PFSK-1 (cell line): Measurements from ENCODE around the gene EFTUD2.

Experiments
- FOXP2 ChIP-seq: optimal IDR thresholded peaks from 2 replicates; pipeline ENCODE3; 2011; ENCODE audit warnings: borderline replicate concordance, control low read depth, inconsistent platforms; ENCODE audit not compliant: insufficient read depth; ENCODE audit errors: extremely low read length, extremely low read depth
- POLR2AphosphoS5 ChIP-seq: IDR thresholded peaks from 2 replicates; pipeline ENCODE4 v1.6.1; 2012; ENCODE audit warnings: low read depth, mild to moderate bottlenecking, control low read depth, low read length, moderate library complexity
- SIN3A ChIP-seq: IDR thresholded peaks from 2 replicates; pipeline ENCODE4 v1.6.1; 2012; ENCODE audit warnings: mild to moderate bottlenecking, low read length, moderate library complexity, borderline replicate concordance; ENCODE audit not compliant: insufficient read depth
- TAF1 ChIP-seq: IDR thresholded peaks from 2 replicates; pipeline ENCODE4 v1.6.1; 2012; ENCODE audit warnings: low read length, control low read depth, borderline replicate concordance; ENCODE audit not compliant: insufficient read depth
- TF ChIP-seq, protein P1 (sequence below), 2 experiments: IDR thresholded peaks; 2 replicates each; pipeline versions ENCODE4 v1.6.1 to v1.8.0; 2011 to 2012; ENCODE audit warnings: low read depth in 2 of 2, low read length in 2 of 2, control low read depth in 1 of 2, inconsistent platforms in 1 of 2, mild to moderate bottlenecking in 1 of 2, moderate library complexity in 1 of 2; ENCODE audit not compliant: insufficient read depth in 1 of 2

DNA sequence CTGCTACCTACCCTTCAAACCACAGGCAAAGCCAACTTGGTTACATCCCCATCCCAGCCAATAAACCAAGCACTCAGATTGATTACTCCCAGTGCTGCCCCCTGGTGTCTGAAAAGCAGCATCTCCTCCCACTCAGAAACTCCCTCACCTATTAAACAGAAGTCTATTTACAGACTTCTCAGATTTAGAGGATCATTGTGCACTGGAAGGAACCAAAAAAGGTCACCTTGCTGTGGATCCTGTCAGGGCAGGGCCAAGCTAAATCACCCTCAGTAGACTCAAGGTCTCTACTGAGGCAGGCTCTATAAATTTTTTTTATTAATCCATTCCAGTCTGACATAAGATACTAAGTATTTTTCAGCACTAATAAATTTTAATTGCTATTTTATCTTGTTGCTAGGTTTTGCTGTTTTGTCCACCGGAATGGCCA lies 34.0 kb downstream of the EFTUD2 start:
- TF ChIP-seq POLR2AphosphoS5, result no peak
- TF ChIP-seq, protein P1, sequence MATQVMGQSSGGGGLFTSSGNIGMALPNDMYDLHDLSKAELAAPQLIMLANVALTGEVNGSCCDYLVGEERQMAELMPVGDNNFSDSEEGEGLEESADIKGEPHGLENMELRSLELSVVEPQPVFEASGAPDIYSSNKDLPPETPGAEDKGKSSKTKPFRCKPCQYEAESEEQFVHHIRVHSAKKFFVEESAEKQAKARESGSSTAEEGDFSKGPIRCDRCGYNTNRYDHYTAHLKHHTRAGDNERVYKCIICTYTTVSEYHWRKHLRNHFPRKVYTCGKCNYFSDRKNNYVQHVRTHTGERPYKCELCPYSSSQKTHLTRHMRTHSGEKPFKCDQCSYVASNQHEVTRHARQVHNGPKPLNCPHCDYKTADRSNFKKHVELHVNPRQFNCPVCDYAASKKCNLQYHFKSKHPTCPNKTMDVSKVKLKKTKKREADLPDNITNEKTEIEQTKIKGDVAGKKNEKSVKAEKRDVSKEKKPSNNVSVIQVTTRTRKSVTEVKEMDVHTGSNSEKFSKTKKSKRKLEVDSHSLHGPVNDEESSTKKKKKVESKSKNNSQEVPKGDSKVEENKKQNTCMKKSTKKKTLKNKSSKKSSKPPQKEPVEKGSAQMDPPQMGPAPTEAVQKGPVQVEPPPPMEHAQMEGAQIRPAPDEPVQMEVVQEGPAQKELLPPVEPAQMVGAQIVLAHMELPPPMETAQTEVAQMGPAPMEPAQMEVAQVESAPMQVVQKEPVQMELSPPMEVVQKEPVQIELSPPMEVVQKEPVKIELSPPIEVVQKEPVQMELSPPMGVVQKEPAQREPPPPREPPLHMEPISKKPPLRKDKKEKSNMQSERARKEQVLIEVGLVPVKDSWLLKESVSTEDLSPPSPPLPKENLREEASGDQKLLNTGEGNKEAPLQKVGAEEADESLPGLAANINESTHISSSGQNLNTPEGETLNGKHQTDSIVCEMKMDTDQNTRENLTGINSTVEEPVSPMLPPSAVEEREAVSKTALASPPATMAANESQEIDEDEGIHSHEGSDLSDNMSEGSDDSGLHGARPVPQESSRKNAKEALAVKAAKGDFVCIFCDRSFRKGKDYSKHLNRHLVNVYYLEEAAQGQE (IDR thresholded peaks at IDR 0.05; ENCODE audit: insufficient read depth in 1 of 2, low read depth in 2 of 2, low read length in 2 of 2), result no peak
- TF ChIP-seq SIN3A, result no peak
- no peak for TF ChIP-seq TAF1
- no peak for TF ChIP-seq FOXP2
